ENCODE measurements around the gene EDEM1. TPM values are rescaled to one million over a fixed set of nuclear protein-coding genes. Genes with fewer than 3 reads are reported as not detected.

EDEM1 gene
- total RNA-seq, 1 donor from 2014 or later, result 49.1 TPM

DNA sequence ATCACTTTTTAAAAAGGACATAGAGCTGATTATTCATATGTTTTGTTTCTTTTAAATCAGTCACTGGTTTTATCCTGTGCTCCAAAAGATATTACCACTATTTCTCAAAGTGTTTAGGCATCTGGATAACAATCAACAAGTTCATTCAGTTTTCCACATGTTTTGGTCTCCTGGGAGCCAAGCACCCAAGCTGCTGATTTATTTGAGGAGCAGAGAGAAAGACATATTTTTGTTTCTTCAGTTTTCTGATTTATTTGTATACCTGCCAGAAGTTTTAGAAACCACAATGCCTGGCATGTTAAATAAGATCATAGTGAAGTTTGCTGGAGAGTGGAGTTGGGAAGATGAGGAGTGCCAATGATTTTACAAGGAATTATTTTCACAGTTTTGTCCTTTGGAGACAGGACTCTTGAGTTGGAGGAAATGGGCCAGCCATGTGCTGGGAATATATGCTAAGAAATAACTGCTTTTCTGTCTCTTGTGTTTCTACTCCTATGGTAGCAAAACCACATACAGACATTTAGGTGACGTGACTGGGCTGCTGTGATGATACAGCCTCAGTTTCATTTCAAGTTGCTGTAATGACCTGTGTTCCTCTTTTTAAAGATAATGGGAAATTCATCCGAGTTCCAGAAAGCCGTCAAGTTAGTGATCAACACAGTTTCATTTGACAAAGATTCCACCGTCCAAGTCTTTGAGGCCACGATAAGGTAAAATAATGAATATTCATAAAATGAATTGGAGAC lies 11.7 kb downstream of the EDEM1 start:
- TF ChIP-seq, protein P1, sequence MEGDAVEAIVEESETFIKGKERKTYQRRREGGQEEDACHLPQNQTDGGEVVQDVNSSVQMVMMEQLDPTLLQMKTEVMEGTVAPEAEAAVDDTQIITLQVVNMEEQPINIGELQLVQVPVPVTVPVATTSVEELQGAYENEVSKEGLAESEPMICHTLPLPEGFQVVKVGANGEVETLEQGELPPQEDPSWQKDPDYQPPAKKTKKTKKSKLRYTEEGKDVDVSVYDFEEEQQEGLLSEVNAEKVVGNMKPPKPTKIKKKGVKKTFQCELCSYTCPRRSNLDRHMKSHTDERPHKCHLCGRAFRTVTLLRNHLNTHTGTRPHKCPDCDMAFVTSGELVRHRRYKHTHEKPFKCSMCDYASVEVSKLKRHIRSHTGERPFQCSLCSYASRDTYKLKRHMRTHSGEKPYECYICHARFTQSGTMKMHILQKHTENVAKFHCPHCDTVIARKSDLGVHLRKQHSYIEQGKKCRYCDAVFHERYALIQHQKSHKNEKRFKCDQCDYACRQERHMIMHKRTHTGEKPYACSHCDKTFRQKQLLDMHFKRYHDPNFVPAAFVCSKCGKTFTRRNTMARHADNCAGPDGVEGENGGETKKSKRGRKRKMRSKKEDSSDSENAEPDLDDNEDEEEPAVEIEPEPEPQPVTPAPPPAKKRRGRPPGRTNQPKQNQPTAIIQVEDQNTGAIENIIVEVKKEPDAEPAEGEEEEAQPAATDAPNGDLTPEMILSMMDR (IDR thresholded peaks at IDR 0.05), result no peak
- Mint-ChIP-seq H3K4me1 (ENCODE audit: low read depth) (peaks cover 74% of the 10 kb centered on the region), H3K27ac (ENCODE audit: unreplicated experiment) (peak overlapping the region; percentile 76), H3K27me3 (ENCODE audit: low read depth) (no peaks in the 10 kb centered on the region), H3K36me3 (ENCODE audit: low read depth) (peaks cover 16% of the 10 kb centered on the region), H3K4me3 (ENCODE audit: unreplicated experiment) (no peak overlapping the region), H3K9me3 (ENCODE audit: low read depth) (no peaks in the 10 kb centered on the region)
- DNase-seq (ENCODE audit: low spot score), result no peak

DNA sequence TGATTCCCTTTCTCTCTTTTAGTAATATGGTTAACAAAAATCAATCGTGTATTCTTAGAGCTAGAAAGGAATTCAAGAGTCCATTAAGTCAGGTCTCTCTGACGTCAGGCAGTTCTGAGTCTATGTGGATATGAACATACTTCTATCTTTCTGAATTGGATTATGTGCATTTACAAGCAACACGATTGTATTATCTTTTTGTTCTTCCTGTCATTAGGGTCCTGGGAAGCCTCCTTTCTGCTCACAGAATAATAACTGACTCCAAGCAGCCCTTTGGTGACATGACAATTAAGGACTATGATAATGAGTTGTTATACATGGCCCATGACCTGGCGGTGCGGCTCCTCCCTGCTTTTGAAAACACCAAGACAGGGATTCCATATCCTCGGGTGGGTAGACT lies 14.0 kb downstream of the EDEM1 start:
- Mint-ChIP-seq H3K27me3 (ENCODE audit: low read depth) (no peaks in the 10 kb centered on the region), H3K36me3 (ENCODE audit: low read depth) (peaks cover 30% of the 10 kb centered on the region), H3K4me1 (ENCODE audit: low read depth) (peaks cover 51% of the 10 kb centered on the region), H3K4me3 (ENCODE audit: unreplicated experiment) (no peak overlapping the region), H3K27ac (ENCODE audit: unreplicated experiment) (peak overlapping the region; percentile 94), H3K9me3 (ENCODE audit: low read depth) (no peaks in the 10 kb centered on the region)
- TF ChIP-seq, protein P1 (IDR thresholded peaks at IDR 0.05), result no peak
- DNase-seq (ENCODE audit: low spot score), result no peak

DNA sequence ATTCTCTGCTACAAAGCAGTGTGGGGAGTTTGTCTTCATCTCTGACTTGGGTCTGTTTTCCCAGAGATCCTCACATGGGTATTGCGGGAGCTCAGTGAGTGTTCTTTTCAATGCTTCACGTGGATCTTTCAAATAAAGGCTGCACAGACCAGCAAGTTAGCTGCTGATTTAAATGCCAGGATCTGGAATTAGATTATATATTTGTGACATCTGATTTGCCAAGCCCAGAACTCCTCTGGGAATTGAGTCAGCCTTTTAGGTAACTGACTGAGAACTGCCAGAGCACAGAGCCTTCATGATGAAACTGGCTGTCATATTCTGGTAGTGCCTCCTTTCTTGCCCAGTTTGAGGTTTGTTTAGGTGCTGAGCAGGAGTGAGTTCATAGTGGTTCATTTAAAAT lies 14.7 kb downstream of the EDEM1 start:
- DNase-seq (ENCODE audit: low spot score), result no peak
- H3K4me1 Mint-ChIP-seq (ENCODE audit: low read depth), result peaks cover 44% of the 10 kb centered on the region
- H3K27me3 Mint-ChIP-seq (ENCODE audit: low read depth), result no peaks in the 10 kb centered on the region
- H3K36me3 Mint-ChIP-seq (ENCODE audit: low read depth), result peaks cover 35% of the 10 kb centered on the region
- TF ChIP-seq, protein P1 (IDR thresholded peaks at IDR 0.05), result no peak
- no peaks in the 10 kb centered on the region for H3K9me3 Mint-ChIP-seq (ENCODE audit: low read depth)
- H3K27ac Mint-ChIP-seq (ENCODE audit: unreplicated experiment), result peak overlapping the region; percentile 94
- no peak overlapping the region for H3K4me3 Mint-ChIP-seq (ENCODE audit: unreplicated experiment)

DNA sequence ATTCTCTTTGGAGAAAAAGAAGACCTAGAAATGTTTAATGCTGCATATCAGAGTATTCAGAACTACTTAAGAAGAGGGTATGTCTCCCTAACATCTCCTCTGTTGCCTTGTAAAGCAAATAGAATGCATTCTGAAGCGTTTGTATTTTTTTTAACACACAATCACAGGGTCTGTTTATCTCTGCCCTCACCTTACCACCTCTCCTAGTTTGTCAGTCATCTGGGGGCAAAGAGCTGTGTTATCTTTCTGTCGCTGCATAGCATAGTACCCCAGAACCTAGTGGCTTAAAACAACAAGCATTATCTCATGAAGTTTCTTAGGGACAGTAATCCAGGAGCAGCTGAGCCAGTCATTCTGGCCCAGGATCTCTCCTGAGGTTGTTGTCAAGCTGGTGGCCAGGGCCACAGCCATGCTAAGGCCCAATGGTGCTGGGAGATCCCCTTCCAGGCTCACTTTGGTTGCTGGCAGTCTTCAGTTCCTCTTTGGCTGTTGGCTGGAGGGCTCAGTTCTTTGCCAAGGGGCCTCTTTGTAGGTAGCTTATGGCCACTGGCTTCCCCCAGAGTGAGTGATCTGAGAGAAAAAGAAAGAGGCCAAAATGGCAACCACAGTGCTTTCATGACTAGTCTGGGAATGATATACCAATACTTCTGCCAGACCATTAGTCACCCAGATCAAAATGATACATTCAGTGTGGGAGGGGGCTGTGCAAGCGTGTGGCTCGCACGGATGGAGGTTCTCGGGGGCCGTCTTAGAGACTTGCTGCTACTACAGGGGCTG lies 17.8 kb downstream of the EDEM1 start:
- no peaks in the 10 kb centered on the region for H3K27me3 Mint-ChIP-seq (ENCODE audit: low read depth)
- peaks cover 49% of the 10 kb centered on the region for H3K36me3 Mint-ChIP-seq (ENCODE audit: low read depth)
- H3K9me3 Mint-ChIP-seq (ENCODE audit: low read depth), result no peaks in the 10 kb centered on the region
- TF ChIP-seq, protein P1 (IDR thresholded peaks at IDR 0.05), result no peak
- H3K27ac Mint-ChIP-seq (ENCODE audit: unreplicated experiment), result peak overlapping the region; percentile 74
- H3K4me3 Mint-ChIP-seq (ENCODE audit: unreplicated experiment), result no peak overlapping the region
- peaks cover 19% of the 10 kb centered on the region for H3K4me1 Mint-ChIP-seq (ENCODE audit: low read depth)
- DNase-seq (ENCODE audit: low spot score), result no peak

DNA sequence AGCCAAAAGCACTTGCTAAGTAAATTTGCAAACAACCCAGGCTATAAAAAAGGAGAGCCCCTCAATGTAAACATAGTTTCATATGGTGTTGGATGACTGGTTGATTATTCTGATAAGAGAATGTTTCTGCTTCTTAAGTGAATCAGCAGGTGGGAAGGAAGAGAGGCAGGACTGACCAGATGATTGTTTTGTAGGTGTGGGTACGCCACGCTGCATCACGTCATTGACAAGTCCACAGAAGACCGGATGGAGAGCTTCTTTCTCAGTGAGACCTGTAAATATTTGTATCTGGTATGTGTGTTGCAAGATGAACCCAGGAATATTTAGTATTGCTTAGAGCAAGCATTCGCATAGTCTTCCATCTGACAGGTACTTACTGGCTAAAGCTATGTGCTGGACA lies 23.4 kb downstream of the EDEM1 start:
- Mint-ChIP-seq H3K36me3 (ENCODE audit: low read depth) (peaks cover 62% of the 10 kb centered on the region), H3K4me1 (ENCODE audit: low read depth) (peaks cover 2% of the 10 kb centered on the region), H3K4me3 (ENCODE audit: unreplicated experiment) (no peak overlapping the region), H3K27me3 (ENCODE audit: low read depth) (no peaks in the 10 kb centered on the region), H3K9me3 (ENCODE audit: low read depth) (no peaks in the 10 kb centered on the region), H3K27ac (ENCODE audit: unreplicated experiment) (no peak overlapping the region)
- no peak for DNase-seq (ENCODE audit: low spot score)
- TF ChIP-seq, protein P1 (IDR thresholded peaks at IDR 0.05), result no peak
